Measurements from ENCODE around the gene HOXA13.

Gene HOXA13

GRCh38 chr7:27199849-27200760 lies at the start of gene HOXA13:
HOXA13 (minus strand) TSS chr7:27200091; CDS start chr7:27200077, 14 bp downstream.
- DNase-seq (ENCODE audit: extremely low spot score, insufficient read length, low read depth) (no peak), FAIRE-seq (no peak)

- no peak for DNase-seq (ENCODE audit: extremely low spot score, insufficient read length, low read depth)
- no peak for FAIRE-seq
Observed at GRCh38 chr7:27248911-27249723, 49.2 kb upstream of the HOXA13 start.

GRCh38 chr7:27248427-27248806 lies 48.5 kb upstream of the HOXA13 start:
- DNase-seq (ENCODE audit: extremely low spot score, insufficient read length, low read depth), result no peak
- no peak for FAIRE-seq

- DNase-seq (ENCODE audit: extremely low spot score, insufficient read length, low read depth) (no peak), FAIRE-seq (no peak)
Observed at GRCh38 chr7:27247452-27248426, 47.8 kb upstream of the HOXA13 start.

- no peak for DNase-seq (ENCODE audit: extremely low spot score, insufficient read length, low read depth)
- FAIRE-seq, result no peak
Observed at GRCh38 chr7:27247000-27247399, 47.1 kb upstream of the HOXA13 start.

- DNase-seq (ENCODE audit: extremely low spot score, insufficient read length, low read depth), result no peak
- FAIRE-seq, result no peak
Observed at GRCh38 chr7:27245798-27246691, 46.2 kb upstream of the HOXA13 start.

- FAIRE-seq (no peak), DNase-seq (ENCODE audit: extremely low spot score, insufficient read length, low read depth) (no peak)
Observed at GRCh38 chr7:27245124-27245797, 45.4 kb upstream of the HOXA13 start.

- FAIRE-seq (no peak), DNase-seq (ENCODE audit: extremely low spot score, insufficient read length, low read depth) (no peak)
Observed at GRCh38 chr7:27244488-27245123, 44.7 kb upstream of the HOXA13 start.

GRCh38 chr7:27243340-27244163 lies 43.7 kb upstream of the HOXA13 start:
- FAIRE-seq (no peak), DNase-seq (ENCODE audit: extremely low spot score, insufficient read length, low read depth) (no peak)

GRCh38 chr7:27242555-27243339 lies 42.9 kb upstream of the HOXA13 start, which contains the start of gene EVX1:
EVX1 (plus strand) TSS chr7:27242802; CDS start chr7:27243031, 229 bp downstream.
- no peak for FAIRE-seq
- DNase-seq (ENCODE audit: extremely low spot score, insufficient read length, low read depth), result no peak

GRCh38 chr7:27242154-27242553 lies 42.3 kb upstream of the HOXA13 start:
- DNase-seq (ENCODE audit: extremely low spot score, insufficient read length, low read depth), result no peak

GRCh38 chr7:27241189-27242056 lies 41.5 kb upstream of the HOXA13 start:
- DNase-seq (ENCODE audit: extremely low spot score, insufficient read length, low read depth) (no peak), FAIRE-seq (no peak)

More at GRCh38 chr7:27242154-27242553, 42.3 kb upstream of the HOXA13 start:
- no peak for FAIRE-seq

GRCh38 chr7:27240015-27240731 lies 40.3 kb upstream of the HOXA13 start:
- no peak for DNase-seq (ENCODE audit: extremely low spot score, insufficient read length, low read depth)

GRCh38 chr7:27239387-27240014 lies 39.6 kb upstream of the HOXA13 start:
- no peak for FAIRE-seq
- no peak for DNase-seq (ENCODE audit: extremely low spot score, insufficient read length, low read depth)

More at GRCh38 chr7:27240015-27240731, 40.3 kb upstream of the HOXA13 start:
- no peak for FAIRE-seq
